Measurements from ENCODE around the gene NUDT3.
"Not testable (repeated sequence)": the region's sequence is repeated elsewhere in the genome, so short reads cannot be mapped to it uniquely, and the experiment has no call there.

NUDT3 gene

GRCh38 chr6:34277763-34278112 lies 114.7 kb downstream of the NUDT3 start:
- H3K27ac ChIP-seq: no peak overlapping the region
- TF ChIP-seq CTCF (IDR thresholded peaks at IDR 0.05): no peak
- TF ChIP-seq ZFX (IDR thresholded peaks at IDR 0.05; ENCODE audit: borderline replicate concordance): no peak

- no peak overlapping the region for H3K27ac ChIP-seq
- TF ChIP-seq ZFX (IDR thresholded peaks at IDR 0.05; ENCODE audit: borderline replicate concordance) (no peak), CTCF (IDR thresholded peaks at IDR 0.05) (no peak)
Observed at GRCh38 chr6:34276881-34277762, 115.3 kb downstream of the NUDT3 start.

GRCh38 chr6:34276191-34276590 lies 116.3 kb downstream of the NUDT3 start:
- no peak overlapping the region for H3K27ac ChIP-seq
- TF ChIP-seq ZFX (IDR thresholded peaks at IDR 0.05; ENCODE audit: borderline replicate concordance): no peak
- TF ChIP-seq CTCF (IDR thresholded peaks at IDR 0.05): no peak

DNA sequence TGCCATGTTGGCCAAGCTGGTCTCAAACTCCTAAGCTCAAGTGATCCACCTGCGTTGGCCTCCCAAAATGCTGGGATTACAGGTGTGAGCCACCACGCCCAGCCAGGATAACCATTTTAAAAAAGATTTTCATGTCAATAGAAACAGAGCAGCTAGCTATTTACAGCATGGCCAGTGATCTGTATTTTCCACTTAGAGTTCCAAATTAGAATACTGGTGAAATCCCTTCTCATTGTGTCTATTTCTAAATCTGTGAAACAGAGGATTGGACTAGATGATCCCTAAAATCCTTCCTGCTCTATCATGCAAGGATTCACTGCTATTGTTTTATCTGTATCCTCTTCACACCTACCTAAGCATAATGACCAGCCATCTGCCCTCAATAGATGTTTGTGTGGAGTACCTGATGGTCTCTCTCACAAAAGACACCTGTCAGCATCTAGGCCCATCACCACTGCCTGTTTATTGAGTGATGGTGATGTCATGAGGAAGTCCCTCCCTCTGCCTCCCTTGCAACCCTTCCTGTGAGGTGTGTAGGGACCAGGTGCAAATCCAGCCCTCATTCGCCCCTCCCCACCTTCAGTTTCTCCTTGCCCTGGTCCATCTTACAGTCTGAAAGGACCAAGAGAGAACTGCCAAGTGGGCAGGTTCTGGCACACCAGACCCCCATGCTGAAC lies 117.2 kb downstream of the NUDT3 start:
- TF ChIP-seq ZFX (IDR thresholded peaks at IDR 0.05; ENCODE audit: borderline replicate concordance) (no peak), CTCF (IDR thresholded peaks at IDR 0.05) (no peak)
- H3K27ac ChIP-seq: no peak overlapping the region

- H3K27ac ChIP-seq: no peak overlapping the region
- TF ChIP-seq ZFX (IDR thresholded peaks at IDR 0.05; ENCODE audit: borderline replicate concordance): no peak
Observed at GRCh38 chr6:34274129-34274528, 118.3 kb downstream of the NUDT3 start.

DNA sequence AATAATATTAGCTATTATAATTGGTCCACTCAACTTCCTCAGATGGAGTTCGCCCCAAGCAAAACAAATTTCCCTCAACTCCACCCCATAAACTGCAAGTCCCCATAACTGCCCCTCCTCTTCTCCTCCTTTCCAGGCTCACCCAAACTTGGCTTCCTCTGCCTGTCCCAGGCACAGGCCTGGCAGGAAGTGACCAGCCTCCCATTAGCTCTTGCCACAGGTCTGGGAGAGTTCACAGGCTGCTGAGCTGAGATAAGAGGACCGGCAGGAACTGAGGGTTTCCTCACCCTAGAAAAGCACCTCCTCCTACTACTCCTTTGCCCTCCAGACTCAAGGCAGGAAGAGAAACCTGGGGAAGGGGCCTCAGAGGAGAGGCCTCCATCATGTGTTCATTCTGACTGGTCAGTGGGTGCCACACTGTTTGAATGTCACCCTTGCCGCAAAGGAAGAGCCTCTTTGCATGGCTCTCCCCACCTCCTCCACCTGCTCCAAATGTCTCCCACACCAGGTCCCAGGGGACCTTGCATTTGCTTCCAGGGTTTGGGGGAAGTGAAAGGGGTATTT lies 119.1 kb downstream of the NUDT3 start:
- TF ChIP-seq ZFX (IDR thresholded peaks at IDR 0.05; ENCODE audit: borderline replicate concordance) (no peak), CTCF (IDR thresholded peaks at IDR 0.05) (no peak)
- H3K27ac ChIP-seq: no peak overlapping the region

DNA sequence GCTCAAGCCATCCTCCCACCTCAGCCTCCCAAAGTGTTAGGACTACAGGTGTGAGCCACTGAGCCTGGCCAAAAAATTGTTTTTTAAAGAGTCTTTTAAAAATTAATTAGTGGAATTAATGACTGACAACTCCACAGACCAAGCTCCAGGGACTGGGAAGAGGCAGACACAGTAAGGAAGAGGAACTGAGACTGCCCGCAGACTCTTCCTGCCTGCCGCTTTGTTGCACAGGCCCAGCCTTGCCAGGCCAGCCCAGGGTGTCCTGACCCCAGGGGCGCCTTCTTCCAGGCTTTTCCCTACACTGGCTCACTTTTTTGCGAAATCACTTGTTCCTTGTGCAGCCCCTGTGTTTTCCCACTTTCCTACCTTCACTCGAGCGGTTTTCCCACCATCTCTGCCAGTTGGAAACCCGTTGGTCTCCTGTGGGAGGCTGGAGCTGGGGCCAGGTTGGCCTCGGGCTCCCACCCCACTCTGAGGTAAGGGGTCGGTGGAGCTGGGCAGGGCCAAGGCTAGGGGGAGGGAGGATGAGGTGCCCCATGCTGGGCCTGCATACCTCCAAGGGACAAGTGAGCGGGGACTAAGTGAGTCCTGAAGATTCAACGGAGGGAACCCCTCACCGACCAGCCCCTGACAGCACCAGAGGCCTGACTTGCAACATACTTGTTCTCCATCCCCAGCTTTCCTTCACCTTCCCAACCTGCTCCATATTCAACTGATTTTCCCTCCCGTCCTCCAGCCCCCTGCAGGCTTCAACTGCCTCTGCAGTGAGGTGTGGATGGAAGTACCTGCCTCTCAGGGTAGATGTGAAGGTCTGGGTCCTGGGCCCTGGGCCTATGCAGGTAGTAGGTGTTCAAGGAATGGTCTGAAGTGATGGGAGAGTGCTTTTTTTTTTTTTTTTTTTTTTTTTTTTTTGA lies 120.2 kb downstream of the NUDT3 start:
- no peak overlapping the region for H3K27ac ChIP-seq
- TF ChIP-seq CTCF (IDR thresholded peaks at IDR 0.05): no peak
- no peak for TF ChIP-seq ZFX (IDR thresholded peaks at IDR 0.05; ENCODE audit: borderline replicate concordance)

DNA sequence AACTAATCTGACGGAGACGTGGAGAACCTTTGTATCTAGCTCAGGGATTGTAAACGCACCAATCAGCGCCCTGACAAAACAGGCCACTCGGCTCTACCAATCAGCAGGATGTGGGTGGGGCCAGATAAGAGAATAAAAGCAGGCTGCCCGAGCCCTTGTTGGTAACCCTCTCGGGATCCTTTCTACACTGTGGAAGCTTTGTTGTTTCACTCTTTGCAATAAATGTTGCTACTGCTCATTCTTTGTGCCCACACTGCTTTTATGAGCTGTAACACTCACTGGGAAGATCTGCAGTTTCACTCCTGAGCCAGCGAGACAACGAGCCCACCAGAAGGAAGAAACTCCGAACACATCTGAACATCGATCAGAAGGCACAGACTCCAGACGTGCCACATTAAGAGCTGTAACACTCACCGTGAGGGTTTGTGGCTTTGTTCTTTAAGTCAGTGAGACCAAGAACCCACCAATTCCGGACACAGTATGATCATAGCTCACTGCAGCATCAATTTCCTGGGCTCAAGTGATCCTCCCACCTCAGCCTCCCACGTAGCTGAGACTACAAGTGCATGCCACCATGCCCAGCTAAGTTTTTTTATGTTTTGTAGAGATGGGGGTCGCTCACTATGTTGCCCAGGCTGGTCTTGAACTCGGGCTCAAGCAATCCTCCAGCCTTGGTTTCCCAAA lies 122.7 kb downstream of the NUDT3 start:
- H3K27ac ChIP-seq: not testable (repeated sequence)

GRCh38 chr6:34269132-34269531 lies 123.3 kb downstream of the NUDT3 start:
- not testable (repeated sequence) for H3K27ac ChIP-seq

Measured in 22Rv1 (cell line).